ENCODE data around the gene KIAA1671.

GRCh38 chr22:25208743-25209505 is 256.4 kb downstream of the KIAA1671 start:
- no peak for TF ChIP-seq ZNF274 (IDR thresholded peaks at IDR 0.05; ENCODE audit: low read depth, low read length)
- no peak for TF ChIP-seq SUZ12 (IDR thresholded peaks at IDR 0.05; ENCODE audit: extremely low read depth, insufficient read depth, insufficient read length)
